GM12865 (cell line): ENCODE measurements around the gene COQ3.
A peak's percentile ranks its signal among the peaks of the same experiment; 100 is the strongest.

Source experiments
- DNase-seq: peaks from one replicate; pipeline ENCODE4 v3.0.0; 2010; ENCODE audit warnings: low read depth
- H3K4me3 ChIP-seq: 2 replicates; pipeline ENCODE4 v1.5.1; 2011; ENCODE audit warnings: mild to moderate bottlenecking, low read depth, low read length, control low read depth
- CTCF ChIP-seq: IDR thresholded peaks from 2 replicates; pipeline ENCODE4 v1.5.1; 2011; ENCODE audit warnings: low read length, control low read depth, low read depth, inconsistent platforms; ENCODE audit not compliant: insufficient read depth; ENCODE audit errors: missing control alignments

Gene COQ3

DNA sequence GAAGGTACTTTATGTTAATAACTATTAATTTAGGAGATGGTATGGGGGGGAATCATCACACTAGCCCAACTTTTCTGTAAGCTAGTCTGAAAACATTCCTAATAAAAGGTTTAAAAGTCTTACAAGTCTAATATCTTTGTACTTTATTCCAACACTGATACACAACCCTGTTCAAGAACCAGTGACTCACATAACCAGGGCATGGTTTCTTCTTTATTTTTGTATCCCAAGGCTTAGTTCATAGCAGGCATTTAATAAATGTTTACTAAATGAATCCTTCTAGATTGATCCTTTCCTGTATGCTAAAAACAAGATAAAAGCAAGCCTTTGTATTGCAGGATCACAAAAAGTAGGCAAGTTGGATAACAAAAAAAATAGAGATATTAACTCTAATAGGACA, 21.5 kb upstream of the COQ3 start:
- TF ChIP-seq CTCF, result no peak
- H3K4me3 ChIP-seq, result no peak overlapping the region
- DNase-seq, result no peak

DNA sequence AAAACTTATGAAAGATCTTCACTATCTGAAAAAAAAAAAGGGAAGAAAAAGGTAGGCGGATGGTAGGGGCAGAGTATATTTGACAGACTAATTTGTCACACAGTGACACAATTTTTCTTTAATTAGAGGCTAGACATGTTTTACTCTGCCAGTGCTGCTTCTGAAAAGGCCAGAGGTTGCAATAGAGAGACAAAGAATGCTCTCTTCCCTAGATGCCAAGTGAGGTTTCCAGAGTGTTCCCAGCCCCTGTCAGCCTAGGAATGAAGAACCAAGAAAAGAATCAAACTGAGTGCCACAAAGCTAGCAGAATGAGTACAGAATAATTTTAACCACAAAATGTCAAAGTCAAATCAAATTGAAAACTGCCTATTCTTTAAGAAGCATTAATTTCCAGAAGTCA, 18.1 kb upstream of the COQ3 start:
- no peak overlapping the region for H3K4me3 ChIP-seq
- no peak for TF ChIP-seq CTCF
- no peak for DNase-seq

- DNase-seq, result no peak
- H3K4me3 ChIP-seq, result no peak overlapping the region
- no peak for TF ChIP-seq CTCF
Observed at GRCh38 chr6:99409672-99410071, 15.7 kb upstream of the COQ3 start.

- H3K4me3 ChIP-seq, result no peak overlapping the region
- no peak for DNase-seq
- TF ChIP-seq CTCF, result no peak
Observed at GRCh38 chr6:99407076-99407475, 13.1 kb upstream of the COQ3 start.

- DNase-seq, result no peak
- H3K4me3 ChIP-seq, result no peak overlapping the region
- TF ChIP-seq CTCF, result no peak
Observed at GRCh38 chr6:99402448-99402847, 8.5 kb upstream of the COQ3 start.

DNA sequence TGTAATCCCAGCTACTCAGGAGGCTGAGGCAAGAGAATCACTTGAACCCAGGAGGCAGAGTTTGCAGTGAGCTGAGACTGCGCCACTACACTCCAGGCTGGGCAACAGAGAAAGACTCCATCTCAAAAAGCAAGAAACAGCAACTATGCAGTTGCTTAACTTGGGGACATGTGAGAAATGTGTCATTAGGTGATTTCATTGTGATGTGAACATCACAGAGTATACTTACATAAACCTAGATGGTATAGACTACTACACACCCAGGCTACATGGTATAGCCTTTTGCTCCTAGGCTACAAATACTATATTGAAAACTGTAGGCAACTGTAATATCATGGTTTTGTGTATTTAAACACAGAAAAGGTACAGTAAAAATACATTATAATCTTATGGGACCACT, 3.3 kb upstream of the COQ3 start:
- TF ChIP-seq CTCF, result no peak
- DNase-seq, result no peak
- H3K4me3 ChIP-seq, result no peak overlapping the region

DNA sequence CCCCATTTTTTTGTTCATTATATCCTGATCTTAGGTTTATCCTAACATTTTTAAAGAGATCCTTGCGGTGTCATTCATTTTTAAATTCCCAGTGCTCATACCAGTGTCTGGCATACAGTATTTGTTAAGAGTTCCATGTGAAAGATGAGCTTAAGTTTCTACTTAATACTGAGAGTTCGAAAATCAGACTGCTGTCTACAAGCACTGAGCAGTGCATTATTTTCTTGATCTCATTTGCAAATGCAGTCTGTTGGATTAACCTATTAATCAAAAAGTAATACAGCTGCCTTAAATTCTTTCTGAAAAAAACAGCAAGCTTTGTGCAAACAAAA, 663 bp downstream of the COQ3 start:
- H3K4me3 ChIP-seq, result peak overlapping the region; percentile 66
- TF ChIP-seq CTCF, result no peak
- DNase-seq, result no peak
